Cardiac atrium fibroblast (primary cell): Measurements from ENCODE around the gene ZNF391. TPM values are rescaled to one million over a fixed set of nuclear protein-coding genes. Genes with fewer than 3 reads are reported as not detected.

Source experiments
- total RNA-seq: library from RNA; depleted of rRNA; stranded (reverse); fragments of >200 nt; gene quantifications from 2 replicates; pipeline ENCODE4 v1.2.3, GENCODE V29; 2015

The ZNF391 gene
- total RNA-seq, result 0.90 and 1.3 TPM in 2 replicates

DNA sequence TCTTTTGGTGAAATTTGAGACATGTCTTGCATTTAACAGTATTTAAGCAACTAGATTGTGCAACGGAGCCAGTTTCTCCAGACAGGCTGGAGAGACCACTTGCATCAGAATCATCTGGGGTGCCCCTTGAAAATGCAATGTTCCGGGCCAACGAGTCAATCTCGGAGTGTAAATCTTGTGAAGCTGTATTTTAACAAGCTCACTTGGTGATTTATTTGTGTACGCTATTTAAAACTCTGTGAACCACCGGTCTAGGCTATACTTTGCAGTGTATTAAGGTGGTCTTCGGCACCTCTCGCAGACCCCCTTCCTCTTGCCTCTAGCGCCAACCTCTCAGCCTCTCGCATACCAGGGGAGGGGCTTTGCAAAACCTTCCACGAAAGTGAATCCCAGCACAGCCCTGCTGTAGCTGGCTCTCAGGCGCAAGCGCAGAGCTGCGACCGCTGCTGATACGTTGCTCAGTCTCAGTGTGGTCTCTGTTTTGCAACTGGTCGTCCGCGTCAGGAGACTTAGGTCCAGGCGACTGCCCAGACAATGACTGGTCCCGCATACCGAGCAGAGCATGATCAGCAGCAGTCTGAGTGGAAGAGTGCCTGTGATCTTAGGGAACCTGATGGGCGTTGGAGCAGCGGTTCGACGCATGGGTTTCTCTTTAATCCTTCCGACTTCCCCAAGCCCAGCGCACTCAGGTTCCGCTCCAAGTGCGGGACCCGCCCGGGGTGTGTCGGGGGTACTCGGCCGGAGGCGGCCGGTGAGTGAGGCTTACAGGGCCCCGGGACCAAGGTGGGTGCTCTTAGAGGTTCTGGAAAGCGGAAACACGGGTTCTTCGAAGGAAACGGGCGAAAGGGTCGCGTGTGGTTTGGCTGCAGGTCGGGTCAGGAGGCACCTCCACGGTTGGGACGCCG lies at the start of gene ZNF391:
Gene ZNF391, plus strand, starts transcription at position 467 of the 905 bp plus-strand sequence. CDS start 11,612 bp downstream, outside the sequence.

Other genes with a start within 250 kb of the ZNF391 start
- not detected in 2 replicates for gene PRSS16, start 141.1 kb upstream of the ZNF391 start, total RNA-seq
- not detected in 2 replicates for gene POM121L2, start 76.5 kb upstream of the ZNF391 start, total RNA-seq
- gene ZNF184, start 84.3 kb downstream of the ZNF391 start, total RNA-seq, result 4.2 and 4.3 TPM in 2 replicates